Measurements from ENCODE around the gene DIP2B.

- TF ChIP-seq FOXM1 (IDR thresholded peaks at IDR 0.05; ENCODE audit: borderline replicate concordance) (no peak), NFRKB (IDR thresholded peaks at IDR 0.05) (no peak), FOXK2 (IDR thresholded peaks at IDR 0.05) (no peak), PKNOX1 (IDR thresholded peaks at IDR 0.05) (no peak), L3MBTL2 (conservative IDR thresholded peaks at IDR 0.05) (no peak), FOXA1 (IDR thresholded peaks at IDR 0.05) (no peak), SP1 (IDR thresholded peaks at IDR 0.05) (no peak)
Observed at GRCh38 chr12:50564237-50564947, 59.6 kb downstream of the DIP2B start.

Data from HEK293T (cell line).